HL-60 (cell line): ENCODE results near the gene UBE2J2.
A peak's percentile ranks its signal among the peaks of the same experiment; 100 is the strongest.

Experiments used
- DNase-seq, 2 experiments: peaks; one replicate each; pipeline ENCODE4 v3.0.0-alpha.2; 2010 to 2020; ENCODE audit warnings: low read depth in 1 of 2, low spot score in 1 of 2
- H3K27ac ChIP-seq: fragments of 250-450 bp; sonication (Bioruptor Pico); replicated peaks from 2 replicates; pipeline ENCODE4 v1.5.1; 2020; ENCODE audit warnings: mild to moderate bottlenecking, moderate library complexity
- H3K27me3 ChIP-seq: fragments of 250-450 bp; sonication (Bioruptor Pico); 2 replicates; pipeline ENCODE4 v1.5.1; 2021; ENCODE audit warnings: mild to moderate bottlenecking, moderate library complexity; ENCODE audit not compliant: insufficient read depth, poor library complexity, severe bottlenecking
- H3K4me3 ChIP-seq: replicated peaks from 2 replicates; pipeline ENCODE4 v1.5.1; 2011; ENCODE audit warnings: mild to moderate bottlenecking, control low read depth, low read length; ENCODE audit not compliant: insufficient read depth
- CTCF ChIP-seq: IDR thresholded peaks from one replicate; pipeline ENCODE4 v1.5.1; 2011; ENCODE audit warnings: low read length, control low read depth, inconsistent platforms; ENCODE audit not compliant: insufficient read depth
- GABPA ChIP-seq: IDR thresholded peaks from 2 replicates; pipeline ENCODE4 v1.6.1; 2012; ENCODE audit warnings: low read depth
- POLR2AphosphoS5 ChIP-seq: IDR thresholded peaks from 2 replicates; pipeline ENCODE4 v1.6.1; 2012; ENCODE audit warnings: low read depth
- REST ChIP-seq: IDR thresholded peaks from 2 replicates; pipeline ENCODE4 v1.6.1; 2012; ENCODE audit warnings: low read depth; ENCODE audit not compliant: insufficient replicate concordance
- SPI1 ChIP-seq: IDR thresholded peaks from 2 replicates; pipeline ENCODE4 v1.6.1; 2012; ENCODE audit warnings: low read depth, mild to moderate bottlenecking, borderline replicate concordance

UBE2J2 gene

GRCh38 chr1:1302006-1302430 lies 28.4 kb upstream of the UBE2J2 start:
- TF ChIP-seq SPI1 (no peak), POLR2AphosphoS5 (no peak), CTCF (peak; percentile 7)
- H3K4me3 ChIP-seq = no peak overlapping the region
- H3K27me3 ChIP-seq = no peaks in the 10 kb centered on the region
- DNase-seq = no peak
- no peak overlapping the region for H3K27ac ChIP-seq

GRCh38 chr1:1300352-1300739 lies 26.7 kb upstream of the UBE2J2 start:
- DNase-seq = no peak
- H3K27me3 ChIP-seq = no peaks in the 10 kb centered on the region
- H3K4me3 ChIP-seq = no peak overlapping the region
- H3K27ac ChIP-seq = no peak overlapping the region
- TF ChIP-seq REST (peak; percentile 60), SPI1 (no peak), CTCF (no peak), POLR2AphosphoS5 (no peak)

GRCh38 chr1:1299686-1300351 lies 26.2 kb upstream of the UBE2J2 start:
- TF ChIP-seq SPI1 (no peak), POLR2AphosphoS5 (no peak; the same call in 1 of the 2 replicates), CTCF (no peak), REST (no peak), GABPA (no peak)
- DNase-seq = no peak
- no peak overlapping the region for H3K27ac ChIP-seq

More at GRCh38 chr1:1299686-1300351, 26.2 kb upstream of the UBE2J2 start:
- H3K27me3 ChIP-seq = no peaks in the 10 kb centered on the region
- no peak overlapping the region for H3K4me3 ChIP-seq
